ENCODE data around the gene CCL22.

Gene CCL22

GRCh38 chr16:57345666-57346204 lies 12.8 kb upstream of the CCL22 start:
- no peak for TF ChIP-seq CTCF (IDR thresholded peaks at IDR 0.05; ENCODE audit: low read depth, low read length)
- DNase-seq (ENCODE audit: low read depth in 2 of 2) = no peak
- H3K4me3 ChIP-seq (replicated peaks in 1 of 2; ENCODE audit: low read depth in 2 of 2, low read length in 2 of 2) = no peak overlapping the region

GRCh38 chr16:57347858-57348257 lies 10.7 kb upstream of the CCL22 start:
- H3K4me3 ChIP-seq (replicated peaks in 1 of 2; ENCODE audit: low read depth in 2 of 2, low read length in 2 of 2) = no peak overlapping the region
- TF ChIP-seq CTCF (IDR thresholded peaks at IDR 0.05; ENCODE audit: low read depth, low read length) = no peak
- no peak for DNase-seq (ENCODE audit: low read depth in 2 of 2)

- TF ChIP-seq CTCF (IDR thresholded peaks at IDR 0.05; ENCODE audit: low read depth, low read length) = no peak
- DNase-seq (ENCODE audit: low read depth in 2 of 2) = no peak
- H3K4me3 ChIP-seq (replicated peaks in 1 of 2; ENCODE audit: low read depth in 2 of 2, low read length in 2 of 2) = no peak overlapping the region
These were observed 10.3 kb upstream of the CCL22 start for GRCh38 chr16:57348327-57348726.

GRCh38 chr16:57349212-57350031 lies 9.2 kb upstream of the CCL22 start:
- TF ChIP-seq CTCF (IDR thresholded peaks at IDR 0.05; ENCODE audit: low read depth, low read length) = no peak
- no peak overlapping the region for H3K4me3 ChIP-seq (replicated peaks in 1 of 2; ENCODE audit: low read depth in 2 of 2, low read length in 2 of 2)
- no peak for DNase-seq (ENCODE audit: low read depth in 2 of 2)

GRCh38 chr16:57352636-57353047 lies 5.9 kb upstream of the CCL22 start:
- no peak overlapping the region for H3K4me3 ChIP-seq (replicated peaks in 1 of 2; ENCODE audit: low read depth in 2 of 2, low read length in 2 of 2)
- no peak for TF ChIP-seq CTCF (IDR thresholded peaks at IDR 0.05; ENCODE audit: low read depth, low read length)
- DNase-seq (ENCODE audit: low read depth in 2 of 2) = no peak

GRCh38 chr16:57354311-57354710 lies 4.3 kb upstream of the CCL22 start:
- H3K4me3 ChIP-seq (replicated peaks in 1 of 2; ENCODE audit: low read depth in 2 of 2, low read length in 2 of 2) = no peak overlapping the region
- no peak for DNase-seq (ENCODE audit: low read depth in 2 of 2)
- no peak for TF ChIP-seq CTCF (IDR thresholded peaks at IDR 0.05; ENCODE audit: low read depth, low read length)
